Measurements from ENCODE around the gene NHLRC4. TPM values are rescaled to one million over a fixed set of nuclear protein-coding genes. Genes with fewer than 3 reads are reported as not detected.

The NHLRC4 gene
- total RNA-seq, 4 donors from 2014 or later: 0.47 to 2.9 (median 0.87) TPM

GRCh38 chr16:582218-582613, 15.4 kb downstream of the NHLRC4 start:
- Histone ChIP-seq H3K9me3 (no peaks in the 10 kb centered on the region), H3K36me3 (peaks cover 0 to 25% of the 10 kb centered on the region in 2 donors), H3K27me3 (peaks cover 11% of the 10 kb centered on the region), H3K4me3 (no peak overlapping the region), H3K27ac (no peak overlapping the region), H3K4me1 (peaks cover 0 to 24% (median under 1%) of the 10 kb centered on the region in 3 donors)
- no peak for ATAC-seq
- no peak for TF ChIP-seq POLR2A (IDR thresholded peaks at IDR 0.05)
- TF ChIP-seq EP300 (IDR thresholded peaks at IDR 0.05): no peak
- no peak for TF ChIP-seq POLR2AphosphoS5 (IDR thresholded peaks at IDR 0.05)
- no peak for TF ChIP-seq CTCF (IDR thresholded peaks at IDR 0.05)
- WGBS, 2 donors (ENCODE audit: low coverage in 1 of 2): no CpG with 5 or more reads among the region's 18 CpGs

GRCh38 chr16:582614-583331, 16.0 kb downstream of the NHLRC4 start:
- H3K36me3 ChIP-seq: peaks cover 0 to 25% of the 10 kb centered on the region in 2 donors
- WGBS, 2 donors (ENCODE audit: low coverage in 1 of 2): 80% methylated on average over 2 of the region's 21 CpGs; no CpG with 5 or more reads in 1 of the 2 donors
- no peak overlapping the region for H3K4me3 ChIP-seq
- H3K9me3 ChIP-seq: no peaks in the 10 kb centered on the region
- no peak for TF ChIP-seq EP300 (IDR thresholded peaks at IDR 0.05)
- TF ChIP-seq CTCF (IDR thresholded peaks at IDR 0.05): no peak
- TF ChIP-seq POLR2AphosphoS5 (IDR thresholded peaks at IDR 0.05): no peak
- no peak for TF ChIP-seq POLR2A (IDR thresholded peaks at IDR 0.05)
- no peak overlapping the region for H3K27ac ChIP-seq
- peaks cover 0 to 29% (median 7%) of the 10 kb centered on the region in 3 donors for H3K4me1 ChIP-seq
- peaks cover 11% of the 10 kb centered on the region for H3K27me3 ChIP-seq
- ATAC-seq: no peak

GRCh38 chr16:583470-583814, 16.6 kb downstream of the NHLRC4 start:
- Histone ChIP-seq H3K36me3 (peaks cover 0 to 25% of the 10 kb centered on the region in 2 donors), H3K4me1 (peaks cover 0 to 36% (median 13%) of the 10 kb centered on the region in 3 donors), H3K27ac (no peak overlapping the region), H3K9me3 (no peaks in the 10 kb centered on the region), H3K4me3 (no peak overlapping the region), H3K27me3 (peaks cover 11% of the 10 kb centered on the region)
- no CpG with 5 or more reads among the region's 16 CpGs for WGBS, 2 donors (ENCODE audit: low coverage in 1 of 2)
- TF ChIP-seq POLR2A (IDR thresholded peaks at IDR 0.05): no peak
- no peak for TF ChIP-seq EP300 (IDR thresholded peaks at IDR 0.05)
- no peak for TF ChIP-seq CTCF (IDR thresholded peaks at IDR 0.05)
- TF ChIP-seq POLR2AphosphoS5 (IDR thresholded peaks at IDR 0.05): no peak
- ATAC-seq: no peak

GRCh38 chr16:583815-584591, 17.2 kb downstream of the NHLRC4 start:
- no peaks in the 10 kb centered on the region for H3K9me3 ChIP-seq
- TF ChIP-seq CTCF (IDR thresholded peaks at IDR 0.05): no peak
- no peak for TF ChIP-seq POLR2AphosphoS5 (IDR thresholded peaks at IDR 0.05)
- H3K4me3 ChIP-seq: no peak overlapping the region
- WGBS, 2 donors (ENCODE audit: low coverage in 1 of 2): 60% methylated on average over 4 of the region's 38 CpGs; no CpG with 5 or more reads in 1 of the 2 donors
- peaks cover 11% of the 10 kb centered on the region for H3K27me3 ChIP-seq
- ATAC-seq: no peak
- peaks cover 0 to 32% (median 13%) of the 10 kb centered on the region in 3 donors for H3K4me1 ChIP-seq
- peaks cover 0 to 25% of the 10 kb centered on the region in 2 donors for H3K36me3 ChIP-seq
- no peak overlapping the region for H3K27ac ChIP-seq
